T-helper 2 cell treated with Interferon-gamma antibody and Interleukin-4, amounts not matched to agents 100 ng/mL and 5 ng/mL, for 36 hours (primary cell): ENCODE measurements around the gene FSTL3. TPM values are rescaled to one million over a fixed set of nuclear protein-coding genes. Genes with fewer than 3 reads are reported as not detected.

Experiments used
- intact Hi-C: fragments of 100-400 bp; cut with micrococcal nuclease; formaldehyde crosslinking; loops from one replicate; pipeline ENCODE4 v1.15.1; 2023
- total RNA-seq: library from RNA; stranded (reverse); gene quantifications from 2 replicates; pipeline ENCODE4 v1.2.3, GENCODE V29; 2022

FSTL3 gene
- total RNA-seq, 1 donor from 2014 or later: 3.3 TPM

DNA sequence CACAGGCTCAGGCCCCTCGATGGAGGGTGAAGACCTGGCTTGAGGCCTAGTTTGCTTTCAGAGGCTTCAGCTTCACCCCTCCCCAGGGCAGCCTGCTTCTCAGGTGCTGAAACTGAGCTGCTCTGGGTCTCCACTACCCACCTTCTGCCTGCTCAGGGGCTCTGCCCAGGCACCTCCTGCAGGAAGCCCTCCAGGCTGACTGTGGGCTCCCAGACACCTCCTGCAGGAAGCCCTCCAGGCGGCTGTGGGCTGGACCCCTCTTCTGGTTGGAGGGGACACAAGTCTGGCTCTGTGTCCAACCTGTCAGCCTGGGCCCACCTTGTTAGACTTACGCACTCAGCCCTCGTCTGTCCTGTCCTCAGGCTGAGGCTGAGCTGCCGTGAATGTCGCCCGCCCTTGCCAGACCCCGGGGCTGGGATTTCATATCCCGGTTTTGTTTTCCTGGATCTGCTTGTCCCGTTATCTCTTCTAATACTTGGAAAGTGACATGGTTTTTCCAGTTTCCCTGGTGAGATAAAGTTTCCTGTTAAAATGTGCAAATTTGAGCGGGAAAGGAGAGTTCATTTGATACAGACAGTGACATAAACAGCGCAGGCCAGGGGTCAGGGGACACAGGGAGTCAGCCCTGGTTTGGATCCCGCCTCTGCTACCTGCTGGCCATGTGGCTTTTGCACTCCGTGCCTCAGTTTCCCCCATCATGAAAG is 53.9 kb downstream of the FSTL3 start:
- intact Hi-C loops: loop anchor here (5.0 kb wide), 1 partner anchor 143 kb away; the partner anchor contains the start of gene HCN2

DNA sequence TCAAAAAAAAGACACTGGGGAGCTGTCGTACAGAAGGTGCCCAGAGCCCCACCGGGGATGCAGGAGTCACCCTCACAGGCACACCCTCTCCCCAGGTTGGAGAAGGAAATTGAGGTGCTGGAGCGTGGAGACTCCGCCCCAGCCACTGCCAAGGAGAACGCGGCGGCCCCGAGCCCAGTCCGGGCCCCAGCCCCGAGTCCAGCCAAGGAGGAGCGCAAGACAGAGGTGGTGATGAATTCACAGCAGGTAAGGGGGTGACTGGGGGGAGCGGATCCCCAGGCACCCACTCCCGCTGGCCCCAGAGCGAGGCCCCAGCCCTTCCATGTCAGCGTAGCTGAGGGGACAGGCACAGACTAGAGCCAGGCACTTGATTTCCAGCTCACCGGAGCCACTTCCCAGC is 54.8 kb downstream of the FSTL3 start:
- intact Hi-C loops: loop anchor here (5.0 kb wide), 1 partner anchor 144 kb away; the partner anchor contains the start of gene HCN2

DNA sequence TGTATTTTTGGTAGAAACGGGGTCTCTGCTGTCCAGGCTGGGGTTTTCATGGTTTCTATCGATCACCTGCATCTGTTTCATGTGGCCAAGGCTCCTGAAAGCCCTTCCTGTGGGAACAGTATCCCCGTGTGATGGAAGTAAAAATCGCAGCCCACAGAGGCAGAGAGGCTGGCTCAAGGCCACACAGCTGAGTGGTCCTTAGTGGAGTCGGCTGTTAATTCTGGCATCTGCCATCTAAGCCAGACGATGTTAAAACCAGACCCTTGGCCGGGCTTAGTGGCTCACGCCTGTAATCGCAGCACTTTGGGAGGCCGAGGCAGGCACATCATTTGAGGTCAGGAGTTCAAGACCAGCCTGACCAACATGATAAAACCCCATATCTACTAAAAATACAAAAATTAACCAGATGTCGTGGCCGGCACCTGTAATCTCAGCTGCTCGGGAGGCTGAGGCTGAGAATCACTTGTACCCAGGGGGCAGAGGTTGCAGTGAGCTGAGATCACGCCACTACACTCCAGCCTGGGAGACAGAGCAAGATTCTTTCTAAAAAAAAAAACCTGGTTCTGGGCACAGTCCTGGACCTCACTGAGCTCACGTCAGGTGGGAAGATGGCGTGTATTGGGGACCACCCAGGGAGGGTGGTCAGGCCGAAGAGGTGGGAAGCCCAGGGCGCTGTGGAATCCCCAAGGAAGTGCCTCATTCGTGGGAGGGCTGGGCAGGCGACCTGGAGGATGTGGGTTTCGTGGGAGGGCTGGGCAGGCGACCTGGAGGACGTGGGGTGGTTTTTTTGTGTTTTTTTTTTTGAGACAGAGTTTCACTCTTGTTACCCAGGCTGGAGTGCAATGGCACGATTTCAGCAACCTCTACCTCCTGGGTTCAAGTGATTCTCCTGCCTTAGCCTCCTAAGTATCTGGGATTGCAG is 56.2 kb downstream of the FSTL3 start:
- intact Hi-C loops: loop anchor here (5.0 kb wide), 1 partner anchor 145 kb away; the partner anchor contains the start of gene HCN2

Other genes starting within 250 kb of the FSTL3 start
- not detected in 2 replicates for gene SHC2, start 215.4 kb upstream of the FSTL3 start, total RNA-seq
- 0.18 and 0.36 TPM in 2 replicates for gene MADCAM1, start 179.9 kb upstream of the FSTL3 start, total RNA-seq
- gene TPGS1, start 168.9 kb upstream of the FSTL3 start, total RNA-seq: 20.0 and 21.8 TPM in 2 replicates
- gene CDC34, start 144.6 kb upstream of the FSTL3 start, total RNA-seq: 39.8 and 43.5 TPM in 2 replicates
- gene GZMM, start 132.3 kb upstream of the FSTL3 start, total RNA-seq: 44.5 and 48.2 TPM in 2 replicates
- 226 and 237 TPM in 2 replicates for gene BSG, start 103.8 kb upstream of the FSTL3 start, total RNA-seq
- 1.5 and 1.9 TPM in 2 replicates for gene HCN2, start 86.5 kb upstream of the FSTL3 start, total RNA-seq
- 50.6 and 53.9 TPM in 2 replicates for gene POLRMT, start 42.9 kb upstream of the FSTL3 start, total RNA-seq
- gene FGF22, start 36.5 kb upstream of the FSTL3 start, total RNA-seq: not detected in 2 replicates
- 74.1 and 80.9 TPM in 2 replicates for gene RNF126, start 13.2 kb upstream of the FSTL3 start, total RNA-seq
- gene PRSS57, start 19.1 kb downstream of the FSTL3 start, total RNA-seq: not detected in 2 replicates
- gene PALM, start 32.5 kb downstream of the FSTL3 start, total RNA-seq: not detected in 2 replicates
- not detected in 2 replicates for gene MISP, start 74.7 kb downstream of the FSTL3 start, total RNA-seq
- gene PTBP1, start 121.1 kb downstream of the FSTL3 start, total RNA-seq: 616 and 655 TPM in 2 replicates
- gene PLPPR3, start 145.6 kb downstream of the FSTL3 start, total RNA-seq: not detected in 2 replicates
- gene AZU1, start 151.4 kb downstream of the FSTL3 start, total RNA-seq: not detected in 2 replicates
- not detected in 2 replicates for gene PRTN3, start 164.6 kb downstream of the FSTL3 start, total RNA-seq
- gene ELANE, start 175.9 kb downstream of the FSTL3 start, total RNA-seq: not detected in 2 replicates
- gene CFD, start 183.3 kb downstream of the FSTL3 start, total RNA-seq: 2.3 and 2.5 TPM in 2 replicates
- gene MED16, start 216.8 kb downstream of the FSTL3 start, total RNA-seq: 62.2 and 66.7 TPM in 2 replicates
- not detected in 2 replicates for gene RNU6-9, start 217.1 kb downstream of the FSTL3 start, total RNA-seq
- gene R3HDM4, start 236.8 kb downstream of the FSTL3 start, total RNA-seq: 90.7 and 96.4 TPM in 2 replicates
- 1.7 and 1.9 TPM in 2 replicates for gene KISS1R, start 240.9 kb downstream of the FSTL3 start, total RNA-seq
- 22.8 and 26.8 TPM in 2 replicates for gene ARID3A, start 249.6 kb downstream of the FSTL3 start, total RNA-seq